DOHH2 (cell line): ENCODE results near the gene PRDM16.

ENCODE experiments used
- EZH2phosphoT487 ChIP-seq: fragments of 200-600 bp; sonication (generic); IDR thresholded peaks from 2 replicates; pipeline ENCODE4 v1.6.1; 2017; ENCODE audit warnings: borderline replicate concordance, mild to moderate bottlenecking, antibody characterized with exemption, low read length, moderate library complexity, mixed read lengths
- TF ChIP-seq, protein P1 (sequence below): fragments of 200-600 bp; sonication (generic); IDR thresholded peaks from one replicate; pipeline ENCODE4 v1.5.1; 2014; ENCODE audit warnings: antibody characterized with exemption, mild to moderate bottlenecking, low read depth, low read length; ENCODE audit not compliant: poor library complexity, severe bottlenecking

DNA sequence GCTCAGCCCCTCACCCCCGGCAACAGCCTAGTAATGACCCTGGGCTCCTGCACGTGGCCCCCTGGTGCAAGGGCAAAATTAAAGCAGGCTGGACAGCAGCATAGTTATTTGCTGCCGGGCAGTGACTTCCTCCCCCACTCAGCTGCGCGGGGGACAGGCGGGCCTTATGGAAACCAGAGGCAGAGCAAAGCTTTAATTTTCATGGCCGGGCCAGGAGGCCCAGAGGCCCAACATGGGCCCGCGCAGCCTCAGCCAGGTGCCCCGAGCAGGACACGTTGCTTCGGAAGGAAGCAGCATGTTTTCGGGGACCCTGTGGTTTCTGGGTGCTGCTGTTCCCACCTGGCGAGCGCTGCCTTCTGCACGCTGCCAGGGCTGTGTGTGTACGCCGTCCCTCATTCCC lies 295.5 kb downstream of the PRDM16 start:
- TF ChIP-seq, protein P1, sequence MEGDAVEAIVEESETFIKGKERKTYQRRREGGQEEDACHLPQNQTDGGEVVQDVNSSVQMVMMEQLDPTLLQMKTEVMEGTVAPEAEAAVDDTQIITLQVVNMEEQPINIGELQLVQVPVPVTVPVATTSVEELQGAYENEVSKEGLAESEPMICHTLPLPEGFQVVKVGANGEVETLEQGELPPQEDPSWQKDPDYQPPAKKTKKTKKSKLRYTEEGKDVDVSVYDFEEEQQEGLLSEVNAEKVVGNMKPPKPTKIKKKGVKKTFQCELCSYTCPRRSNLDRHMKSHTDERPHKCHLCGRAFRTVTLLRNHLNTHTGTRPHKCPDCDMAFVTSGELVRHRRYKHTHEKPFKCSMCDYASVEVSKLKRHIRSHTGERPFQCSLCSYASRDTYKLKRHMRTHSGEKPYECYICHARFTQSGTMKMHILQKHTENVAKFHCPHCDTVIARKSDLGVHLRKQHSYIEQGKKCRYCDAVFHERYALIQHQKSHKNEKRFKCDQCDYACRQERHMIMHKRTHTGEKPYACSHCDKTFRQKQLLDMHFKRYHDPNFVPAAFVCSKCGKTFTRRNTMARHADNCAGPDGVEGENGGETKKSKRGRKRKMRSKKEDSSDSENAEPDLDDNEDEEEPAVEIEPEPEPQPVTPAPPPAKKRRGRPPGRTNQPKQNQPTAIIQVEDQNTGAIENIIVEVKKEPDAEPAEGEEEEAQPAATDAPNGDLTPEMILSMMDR, result no peak
- TF ChIP-seq EZH2phosphoT487, result no peak
